GM18505 (cell line): ENCODE measurements around the gene PPTC7.
A peak's percentile ranks its signal among the peaks of the same experiment; 100 is the strongest.
"Not testable (repeated sequence)": the region's sequence is repeated elsewhere in the genome, so short reads cannot be mapped to it uniquely, and the experiment has no call there.

Source experiments
- ATAC-seq: cut with Tn5 transposase; IDR thresholded peaks from one replicate; pipeline ENCODE4 v1.9.1; 2021; ENCODE audit not compliant: unreplicated experiment
- POLR2A ChIP-seq: IDR thresholded peaks from 4 replicates; pipeline ENCODE4 v1.6.1; 2011; ENCODE audit warnings: borderline replicate concordance; ENCODE audit not compliant: insufficient read depth, insufficient read length; ENCODE audit errors: extremely low read depth

Gene PPTC7

DNA sequence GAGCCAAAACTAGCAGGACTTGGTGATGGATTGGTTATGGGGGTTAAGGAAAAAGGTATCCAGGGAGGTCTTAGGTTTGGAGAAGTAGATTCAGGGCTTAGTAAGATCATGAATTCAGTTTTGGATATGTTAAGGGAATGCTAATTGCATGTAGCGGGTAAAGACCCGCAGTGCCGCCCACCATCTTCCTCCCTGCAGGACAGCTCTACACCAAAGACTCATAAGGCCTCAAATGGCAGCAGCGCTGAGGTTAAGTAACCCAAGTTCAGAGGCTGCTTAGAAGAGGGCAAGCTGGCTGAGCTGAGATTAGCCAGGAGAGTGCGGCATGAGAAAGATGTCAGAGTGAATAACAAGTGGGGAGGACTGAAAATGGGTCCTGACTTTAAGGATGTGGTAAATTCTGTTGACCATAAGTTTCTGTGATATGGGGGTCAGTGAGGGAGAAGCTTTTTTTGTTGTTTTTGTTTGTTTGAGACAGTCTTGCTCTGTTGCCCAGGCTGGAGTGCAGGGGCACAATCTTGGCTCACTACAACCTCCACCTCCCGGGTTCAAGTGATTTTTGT, 54.8 kb downstream of the PPTC7 start:
- no peak for TF ChIP-seq POLR2A
- no peak for ATAC-seq

DNA sequence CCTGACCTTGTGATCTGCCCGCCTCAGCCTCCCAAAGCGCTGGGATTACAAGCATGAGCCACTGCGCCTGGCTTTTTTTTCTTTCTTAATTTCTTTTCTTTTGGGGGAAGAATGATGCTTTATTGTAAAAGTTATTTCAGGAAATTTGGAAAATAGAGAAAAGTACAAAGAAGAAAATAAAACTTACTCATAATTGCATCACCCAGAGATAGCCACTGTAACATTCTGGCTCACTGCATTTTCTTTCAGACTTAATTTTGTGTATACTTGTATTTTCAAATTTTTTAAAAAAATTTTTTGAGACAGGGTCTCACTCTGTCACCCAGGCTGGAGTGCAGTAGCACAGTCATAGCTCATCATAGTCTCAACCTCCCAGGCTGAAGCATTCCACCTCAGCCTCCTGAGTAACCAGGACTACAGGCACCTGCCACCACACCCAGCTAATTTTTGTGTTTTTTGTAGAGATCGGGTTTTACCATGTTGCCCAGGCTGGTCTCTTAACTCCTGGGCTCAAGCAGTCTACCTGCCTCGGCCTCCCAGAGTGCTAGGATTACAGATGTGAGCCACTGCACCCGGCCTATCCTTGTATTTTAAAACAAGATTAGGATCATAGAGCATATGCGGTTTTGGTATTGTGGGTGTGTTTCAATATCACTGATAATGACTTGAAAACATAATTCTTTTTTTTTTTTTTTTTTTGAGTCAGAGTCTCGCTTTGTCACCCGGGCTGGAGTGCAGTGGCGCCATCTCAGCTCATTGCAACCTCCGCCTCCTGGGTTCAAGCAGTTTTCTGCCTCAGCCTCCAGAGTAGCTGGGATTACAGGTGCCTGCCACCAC, 62.0 kb downstream of the PPTC7 start:
- ATAC-seq = not testable (repeated sequence)

DNA sequence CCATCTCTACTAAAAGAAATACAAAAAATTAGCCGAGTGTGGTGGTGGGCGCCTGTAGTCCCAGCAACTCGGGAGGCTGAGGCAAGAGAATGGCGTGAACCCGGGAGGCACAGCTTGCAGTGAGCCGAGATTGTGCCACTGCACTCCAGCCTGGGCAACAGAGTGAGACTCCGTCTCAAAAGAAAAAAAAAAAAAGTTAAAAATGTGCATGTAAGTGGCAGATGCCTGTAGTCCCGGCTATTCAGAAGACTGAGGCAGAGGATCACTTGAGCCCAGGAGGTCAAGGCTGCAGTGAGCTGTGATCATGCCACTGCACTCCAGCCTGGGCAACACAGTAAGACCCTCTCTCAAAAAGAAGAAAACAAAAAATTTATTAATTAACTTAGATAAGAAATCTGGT, 65.1 kb downstream of the PPTC7 start:
- ATAC-seq = not testable (repeated sequence)

DNA sequence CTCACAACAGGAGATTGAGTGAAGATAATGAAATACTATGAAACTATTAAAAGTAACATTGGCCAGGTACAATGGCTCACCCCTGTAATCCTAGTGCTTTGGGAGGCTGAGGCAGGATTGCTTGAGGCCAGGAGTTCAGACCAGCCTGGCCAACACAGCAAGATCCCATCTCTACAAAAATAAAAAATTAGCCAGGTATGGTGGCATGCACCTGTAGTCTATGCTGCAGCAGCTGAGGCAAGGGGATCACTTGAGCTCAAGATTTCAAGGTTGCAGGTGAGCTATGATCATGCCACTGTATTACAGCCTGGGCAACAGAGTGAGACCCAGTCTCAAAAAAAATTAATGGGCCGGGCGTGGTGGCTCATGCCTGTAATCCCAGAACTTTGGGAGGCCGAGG, 66.1 kb downstream of the PPTC7 start:
- no peak for ATAC-seq
- no peak for TF ChIP-seq POLR2A

DNA sequence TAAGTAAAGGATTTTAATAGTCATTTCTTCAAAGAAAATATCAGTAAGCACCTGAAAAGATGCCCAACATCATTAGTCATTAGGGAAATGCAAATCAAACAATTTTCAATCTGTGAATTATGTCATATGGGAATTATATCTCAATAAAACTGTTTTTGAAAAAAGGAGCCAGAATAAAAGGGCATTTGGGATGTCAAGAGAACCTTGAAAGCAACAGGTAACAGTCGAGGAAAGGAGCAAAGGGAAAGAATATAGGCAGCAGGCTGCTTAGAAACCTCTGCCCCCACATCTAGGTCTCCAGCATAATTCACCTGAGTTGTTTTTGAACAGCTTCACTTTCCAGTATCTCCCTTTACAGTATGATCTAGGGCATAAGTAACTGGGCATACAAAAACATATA, 68.8 kb downstream of the PPTC7 start:
- no peak for ATAC-seq

DNA sequence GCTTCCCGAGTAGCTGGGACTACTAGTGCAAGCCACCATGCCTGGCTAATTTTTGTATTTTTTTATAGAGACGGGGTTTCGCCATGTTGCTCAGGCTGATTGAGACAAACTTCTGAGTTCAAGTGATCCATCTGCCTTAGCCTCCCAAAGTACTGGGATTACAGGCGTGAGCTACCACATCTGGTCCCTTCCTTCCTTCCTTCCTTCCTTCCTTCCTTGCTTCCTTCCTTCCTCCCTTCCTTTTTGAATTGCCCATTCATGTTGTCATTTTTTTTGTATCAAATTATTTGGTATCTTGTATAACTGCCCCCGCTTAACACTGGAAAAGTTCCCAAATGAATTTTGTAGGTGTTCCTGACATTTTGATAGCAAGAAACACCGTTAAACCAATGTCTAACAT, 69.3 kb downstream of the PPTC7 start:
- ATAC-seq = no peak
- TF ChIP-seq POLR2A = no peak

More for the DNA sequence above, 68.8 kb downstream of the PPTC7 start:
- TF ChIP-seq POLR2A = no peak

DNA sequence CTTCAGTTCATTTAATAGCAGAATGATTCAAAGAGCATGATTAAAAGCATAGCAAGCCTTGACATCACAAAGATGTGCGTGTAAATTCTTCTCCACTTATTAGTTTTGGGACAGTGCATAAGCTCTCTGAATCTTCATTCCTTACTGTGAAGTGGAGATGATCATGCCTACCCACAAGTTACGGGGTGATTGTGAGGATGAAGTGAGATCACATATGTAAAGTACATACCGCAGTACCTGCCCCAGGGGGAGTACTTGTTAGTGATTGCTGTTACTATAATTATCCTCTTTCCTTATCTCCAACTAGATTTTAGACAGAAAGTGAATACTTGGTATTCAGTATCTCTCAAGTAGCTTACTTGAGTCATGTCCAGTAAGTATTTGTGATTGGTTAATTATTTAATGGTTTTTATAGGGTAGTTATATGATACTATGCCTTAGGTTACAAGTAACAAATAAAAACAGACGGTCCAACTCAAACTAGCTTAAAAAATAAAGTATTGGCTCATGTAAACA, 75.0 kb downstream of the PPTC7 start:
- TF ChIP-seq POLR2A = no peak
- ATAC-seq = no peak

DNA sequence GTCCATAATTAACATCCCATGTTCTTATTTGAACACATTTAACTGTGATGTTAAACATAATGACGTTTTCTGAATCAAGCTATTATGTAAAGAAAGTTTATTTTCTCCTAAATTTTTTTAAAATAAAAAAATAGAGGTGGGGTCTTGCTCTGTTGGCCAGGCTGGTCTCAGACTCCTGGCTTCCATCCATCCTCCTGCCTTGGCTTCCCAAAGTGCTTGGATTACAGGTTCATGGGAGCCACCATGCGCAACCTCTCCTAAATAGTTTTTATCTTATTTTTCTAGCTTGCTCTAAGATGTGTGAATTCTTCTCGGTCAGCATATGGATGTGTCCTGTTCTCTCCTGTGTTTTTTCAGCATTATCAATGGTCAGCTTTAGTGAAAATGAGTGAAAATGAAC, 77.8 kb downstream of the PPTC7 start:
- no peak for ATAC-seq

DNA sequence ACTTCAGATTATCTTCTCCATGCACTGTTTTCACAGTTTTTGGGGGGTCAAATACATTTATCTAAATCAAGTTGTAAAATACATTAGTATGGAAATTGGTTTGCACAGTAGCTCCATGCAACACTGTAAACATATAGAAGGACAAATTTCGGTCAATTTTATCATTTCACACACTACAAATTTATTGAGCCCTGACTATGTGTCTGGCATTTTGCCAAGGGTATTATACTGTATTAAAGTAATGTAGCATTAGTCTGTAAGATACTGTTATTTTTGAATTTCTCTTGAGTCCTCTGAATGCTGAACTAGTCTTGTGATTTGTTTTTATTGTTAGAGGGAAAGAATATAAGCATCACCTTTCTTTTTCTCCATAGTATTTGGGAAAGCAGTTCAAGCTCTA, 79.7 kb downstream of the PPTC7 start:
- no peak for TF ChIP-seq POLR2A
- no peak for ATAC-seq

More for the DNA sequence above, 77.8 kb downstream of the PPTC7 start:
- TF ChIP-seq POLR2A = no peak

DNA sequence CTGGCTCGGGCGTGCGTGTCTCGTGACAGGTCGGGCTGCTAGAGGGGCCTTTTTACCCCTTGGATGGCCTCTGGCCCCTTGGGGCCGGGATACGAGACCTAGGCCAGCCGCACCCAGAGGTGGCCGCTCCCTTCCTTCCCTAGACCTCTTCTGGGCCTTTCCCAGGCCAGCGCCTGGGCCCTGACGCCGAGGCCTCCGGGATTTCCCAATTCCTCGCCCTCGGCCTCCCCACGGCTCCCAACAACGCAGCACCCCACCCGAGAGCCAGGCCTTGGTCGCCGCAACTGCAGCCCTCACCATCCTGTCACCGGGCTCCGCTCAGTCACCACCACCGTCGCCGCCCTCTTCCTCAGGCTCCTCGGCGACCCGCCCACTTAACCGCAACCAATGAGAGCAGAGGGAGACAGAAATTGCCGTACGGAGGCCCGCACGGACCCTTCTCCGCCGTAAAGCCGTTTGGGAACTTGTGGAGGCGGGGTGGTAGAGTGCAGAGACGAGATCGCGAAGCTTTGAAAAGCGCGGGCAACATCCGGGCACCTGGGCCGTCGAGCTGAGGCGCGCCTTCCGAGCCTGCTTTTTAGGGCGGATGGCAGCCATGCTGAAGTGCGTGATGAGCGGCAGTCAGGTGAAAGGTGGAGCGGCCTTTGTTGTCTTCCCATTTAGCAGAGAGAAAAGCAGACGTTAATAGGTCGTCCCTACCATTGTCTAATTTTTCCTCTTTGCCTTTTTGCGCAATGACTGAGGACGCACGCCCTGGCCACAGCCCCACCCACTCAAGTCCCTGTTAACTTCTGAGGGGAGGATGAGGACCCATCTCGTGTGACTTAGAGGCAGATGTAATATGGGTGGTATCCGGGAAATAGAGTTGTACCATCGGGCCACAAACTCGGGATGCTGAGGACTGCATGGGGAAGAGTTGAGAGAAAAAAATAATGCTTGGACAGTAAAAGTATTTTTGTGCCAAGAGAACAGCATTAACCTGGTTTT, 81.1 kb downstream of the PPTC7 start, which contains the start of the genes RAD9B and VPS29:
TSS of gene RAD9B (plus strand) at position 580 of the 987 bp plus-strand sequence. CDS start at position 587, 7 bp downstream.
TSS of gene VPS29 (minus strand) at position 360 of the 987 bp plus-strand sequence. CDS start at position 300, 60 bp downstream.
- peak; percentile 93 for ATAC-seq
- peak; percentile 96 for TF ChIP-seq POLR2A

DNA sequence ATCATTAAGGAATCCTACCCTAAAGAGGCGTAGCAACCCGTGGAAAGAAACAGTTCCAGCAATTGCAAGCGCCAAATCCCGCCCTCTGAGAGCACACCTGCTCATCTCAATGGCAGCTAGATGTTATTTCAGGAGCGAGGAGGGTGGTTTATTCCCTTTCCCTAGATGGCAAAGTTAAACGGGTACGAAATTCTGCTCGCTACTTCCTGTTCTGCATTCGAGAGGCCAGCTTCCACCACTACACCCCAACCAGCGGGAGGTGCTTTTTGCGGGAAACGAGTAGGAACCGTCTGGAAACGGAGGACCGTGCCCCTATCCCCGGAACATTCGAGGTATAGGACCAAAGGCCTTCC, 81.7 kb downstream of the PPTC7 start:
- no peak for ATAC-seq
- TF ChIP-seq POLR2A = no peak

DNA sequence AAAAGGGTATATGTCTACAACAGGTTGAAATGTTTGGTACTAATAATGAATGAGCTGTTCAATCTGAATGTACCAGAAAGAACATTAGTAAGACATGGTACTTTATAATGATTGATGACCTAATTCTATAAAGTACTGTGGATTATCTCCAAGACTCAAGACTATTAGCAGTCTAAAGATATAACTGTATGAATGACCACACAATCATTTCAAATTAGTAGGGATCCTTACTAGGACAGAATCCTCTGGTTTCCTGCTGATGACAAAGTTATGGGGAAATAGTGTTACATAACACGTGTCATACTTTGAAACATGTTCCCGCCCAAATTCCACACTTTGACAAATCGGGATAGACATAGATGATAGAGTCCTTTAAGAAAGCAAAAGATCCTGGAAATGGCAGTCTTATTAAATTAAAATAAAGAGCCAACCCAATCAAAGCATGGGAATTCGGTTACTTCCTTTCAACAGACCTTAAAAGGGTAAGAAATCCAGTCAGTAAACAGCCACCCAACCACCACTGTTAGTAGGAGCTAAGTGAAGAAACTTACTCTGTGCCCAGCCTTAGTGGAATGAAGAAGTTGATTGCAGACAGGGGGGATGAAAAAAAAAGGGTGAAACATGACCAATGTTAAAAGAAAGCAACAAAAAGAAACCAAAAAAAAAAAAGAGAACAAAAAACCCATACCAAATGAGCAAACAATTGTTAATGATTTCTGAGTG, 84.0 kb downstream of the PPTC7 start:
- TF ChIP-seq POLR2A = no peak
- ATAC-seq = no peak
